ENCODE measurements around the gene SPATA19. TPM values are rescaled to one million over a fixed set of nuclear protein-coding genes. Genes with fewer than 3 reads are reported as not detected.
A peak's percentile ranks its signal among the peaks of the same experiment; 100 is the strongest.

Gene SPATA19
- total RNA-seq, 1 donor from 2014 or later = not detected

- Mint-ChIP-seq H3K4me1 (ENCODE audit: unreplicated experiment) (no peaks in the 10 kb centered on the region), H3K27me3 (ENCODE audit: unreplicated experiment) (peaks cover 7% of the 10 kb centered on the region), H3K9me3 (ENCODE audit: unreplicated experiment) (no peaks in the 10 kb centered on the region), H3K4me3 (ENCODE audit: unreplicated experiment) (no peak overlapping the region), H3K36me3 (ENCODE audit: low read depth, unreplicated experiment) (no peaks in the 10 kb centered on the region), H3K27ac (ENCODE audit: unreplicated experiment) (no peak overlapping the region)
- TF ChIP-seq, protein P1, sequence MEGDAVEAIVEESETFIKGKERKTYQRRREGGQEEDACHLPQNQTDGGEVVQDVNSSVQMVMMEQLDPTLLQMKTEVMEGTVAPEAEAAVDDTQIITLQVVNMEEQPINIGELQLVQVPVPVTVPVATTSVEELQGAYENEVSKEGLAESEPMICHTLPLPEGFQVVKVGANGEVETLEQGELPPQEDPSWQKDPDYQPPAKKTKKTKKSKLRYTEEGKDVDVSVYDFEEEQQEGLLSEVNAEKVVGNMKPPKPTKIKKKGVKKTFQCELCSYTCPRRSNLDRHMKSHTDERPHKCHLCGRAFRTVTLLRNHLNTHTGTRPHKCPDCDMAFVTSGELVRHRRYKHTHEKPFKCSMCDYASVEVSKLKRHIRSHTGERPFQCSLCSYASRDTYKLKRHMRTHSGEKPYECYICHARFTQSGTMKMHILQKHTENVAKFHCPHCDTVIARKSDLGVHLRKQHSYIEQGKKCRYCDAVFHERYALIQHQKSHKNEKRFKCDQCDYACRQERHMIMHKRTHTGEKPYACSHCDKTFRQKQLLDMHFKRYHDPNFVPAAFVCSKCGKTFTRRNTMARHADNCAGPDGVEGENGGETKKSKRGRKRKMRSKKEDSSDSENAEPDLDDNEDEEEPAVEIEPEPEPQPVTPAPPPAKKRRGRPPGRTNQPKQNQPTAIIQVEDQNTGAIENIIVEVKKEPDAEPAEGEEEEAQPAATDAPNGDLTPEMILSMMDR (IDR thresholded peaks at IDR 0.05; ENCODE audit: unreplicated experiment) = no peak
- no peak for DNase-seq (ENCODE audit: low spot score)
Observed at GRCh38 chr11:133825156-133825555, 20.2 kb downstream of the SPATA19 start.

DNA sequence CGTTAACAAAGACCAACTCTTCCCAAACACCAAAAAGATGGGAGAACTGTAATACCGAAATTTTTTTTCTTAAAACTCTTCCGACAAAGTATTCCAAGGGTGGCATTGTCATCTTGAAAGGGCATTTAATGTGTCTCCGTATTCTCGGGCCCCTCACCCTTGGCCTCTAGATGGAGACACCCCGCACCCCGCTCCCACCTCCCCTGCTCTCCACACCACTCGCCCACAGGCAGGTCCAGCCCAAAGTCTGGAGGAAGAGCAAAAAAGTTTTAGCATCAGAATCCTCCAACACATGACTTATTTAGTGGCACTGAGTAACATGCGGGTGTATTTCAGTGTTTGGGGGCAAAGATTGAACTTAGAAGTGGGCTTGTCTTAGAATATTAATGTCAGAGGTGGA is 20.7 kb downstream of the SPATA19 start:
- no peak for DNase-seq (ENCODE audit: low spot score)
- no peak overlapping the region for H3K4me3 Mint-ChIP-seq (ENCODE audit: unreplicated experiment)
- H3K27ac Mint-ChIP-seq (ENCODE audit: unreplicated experiment) = no peak overlapping the region
- TF ChIP-seq, protein P1 (IDR thresholded peaks at IDR 0.05; ENCODE audit: unreplicated experiment) = no peak
- H3K4me1 Mint-ChIP-seq (ENCODE audit: unreplicated experiment) = no peaks in the 10 kb centered on the region
- H3K36me3 Mint-ChIP-seq (ENCODE audit: low read depth, unreplicated experiment) = no peaks in the 10 kb centered on the region
- H3K27me3 Mint-ChIP-seq (ENCODE audit: unreplicated experiment) = peaks cover 5% of the 10 kb centered on the region
- no peaks in the 10 kb centered on the region for H3K9me3 Mint-ChIP-seq (ENCODE audit: unreplicated experiment)

DNA sequence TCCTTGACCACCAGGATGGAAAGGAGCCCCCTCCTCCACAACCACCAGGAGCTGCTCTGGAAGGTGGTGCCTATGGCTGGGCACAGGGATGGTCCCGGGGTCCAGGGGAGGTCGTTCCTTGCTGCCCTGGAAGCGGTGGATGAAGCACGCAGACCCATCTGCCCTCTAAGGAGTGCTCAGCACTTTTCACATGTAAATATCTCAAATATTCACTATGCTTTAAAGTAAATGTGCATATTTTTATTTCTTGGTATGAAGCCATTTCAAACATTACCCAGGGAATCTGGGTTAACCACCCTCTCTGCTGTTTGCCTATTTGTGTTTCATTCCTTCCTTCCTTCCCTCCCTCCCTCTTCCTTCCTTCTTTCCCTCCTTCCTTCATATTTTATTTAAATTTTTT is 21.7 kb downstream of the SPATA19 start:
- Mint-ChIP-seq H3K27ac (ENCODE audit: unreplicated experiment) (no peak overlapping the region), H3K4me1 (ENCODE audit: unreplicated experiment) (no peaks in the 10 kb centered on the region), H3K4me3 (ENCODE audit: unreplicated experiment) (no peak overlapping the region), H3K36me3 (ENCODE audit: low read depth, unreplicated experiment) (no peaks in the 10 kb centered on the region), H3K9me3 (ENCODE audit: unreplicated experiment) (no peaks in the 10 kb centered on the region), H3K27me3 (ENCODE audit: unreplicated experiment) (peaks cover 3% of the 10 kb centered on the region)
- DNase-seq (ENCODE audit: low spot score) = no peak
- TF ChIP-seq, protein P1 (IDR thresholded peaks at IDR 0.05; ENCODE audit: unreplicated experiment) = no peak

DNA sequence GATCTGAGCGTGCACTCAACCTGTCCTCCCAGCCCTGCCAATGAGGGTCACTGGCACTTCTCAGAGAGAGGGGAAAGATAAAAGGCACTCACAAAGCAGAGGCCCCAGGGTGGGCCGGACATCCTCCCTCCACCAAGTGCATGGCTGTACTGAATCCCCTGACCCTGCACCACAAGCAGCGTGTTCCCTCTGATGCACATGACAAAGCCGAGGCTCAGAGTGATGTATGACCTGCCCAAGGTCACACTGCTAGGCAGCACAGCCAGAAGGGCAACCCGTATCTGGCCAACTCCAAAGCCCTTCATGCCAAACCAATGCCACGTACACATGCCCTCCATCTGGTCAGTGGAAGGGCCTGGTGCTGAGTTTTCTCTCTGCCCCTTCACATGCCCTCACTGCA is 22.1 kb downstream of the SPATA19 start:
- DNase-seq (ENCODE audit: low spot score) = no peak
- Mint-ChIP-seq H3K36me3 (ENCODE audit: low read depth, unreplicated experiment) (no peaks in the 10 kb centered on the region), H3K4me1 (ENCODE audit: unreplicated experiment) (no peaks in the 10 kb centered on the region)

DNA sequence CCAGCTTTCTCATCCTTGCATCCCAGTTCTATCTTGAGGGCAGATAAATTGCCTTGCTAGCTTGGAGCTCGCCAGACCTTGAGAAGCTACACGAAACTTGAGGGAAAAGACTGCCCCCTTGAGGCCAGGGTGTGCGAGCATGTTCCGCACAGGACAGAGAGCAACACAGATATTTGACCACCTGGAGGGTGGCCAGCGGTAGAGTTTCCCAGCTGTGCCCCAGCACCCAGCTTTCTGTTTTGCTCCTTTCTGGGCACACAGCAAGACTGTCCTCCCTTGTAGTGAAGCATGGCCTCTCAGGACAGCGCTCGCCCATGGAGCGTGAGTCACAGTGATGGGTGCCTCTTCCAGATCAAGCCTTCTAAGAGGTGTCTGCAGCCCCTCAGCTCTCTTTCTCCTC is 23.5 kb downstream of the SPATA19 start:
- no peaks in the 10 kb centered on the region for H3K4me1 Mint-ChIP-seq (ENCODE audit: unreplicated experiment)
- no peaks in the 10 kb centered on the region for H3K27me3 Mint-ChIP-seq (ENCODE audit: unreplicated experiment)
- H3K27ac Mint-ChIP-seq (ENCODE audit: unreplicated experiment) = no peak overlapping the region
- no peaks in the 10 kb centered on the region for H3K36me3 Mint-ChIP-seq (ENCODE audit: low read depth, unreplicated experiment)
- no peak overlapping the region for H3K4me3 Mint-ChIP-seq (ENCODE audit: unreplicated experiment)
- TF ChIP-seq, protein P1 (IDR thresholded peaks at IDR 0.05; ENCODE audit: unreplicated experiment) = peak; percentile 75
- peak; percentile 82 for DNase-seq (ENCODE audit: low spot score)
- no peaks in the 10 kb centered on the region for H3K9me3 Mint-ChIP-seq (ENCODE audit: unreplicated experiment)

More for the DNA sequence above, 22.1 kb downstream of the SPATA19 start:
- Mint-ChIP-seq H3K4me3 (ENCODE audit: unreplicated experiment) (no peak overlapping the region), H3K27me3 (ENCODE audit: unreplicated experiment) (peaks cover 3% of the 10 kb centered on the region), H3K27ac (ENCODE audit: unreplicated experiment) (no peak overlapping the region), H3K9me3 (ENCODE audit: unreplicated experiment) (no peaks in the 10 kb centered on the region)
- TF ChIP-seq, protein P1 (IDR thresholded peaks at IDR 0.05; ENCODE audit: unreplicated experiment) = no peak
